HCT116 (cell line): Measurements from ENCODE around the gene ABTB2. TPM values are rescaled to one million over a fixed set of nuclear protein-coding genes. Genes with fewer than 3 reads are reported as not detected.

ENCODE experiments used
- ATAC-seq: fragments of 200-7000 bp; cut with Tn5 transposase; 2 replicates; pipeline ENCODE4 v1.9.1; 2020; ENCODE audit warnings: mild to moderate bottlenecking, moderate library complexity
- BruUV-seq: library from RNA; stranded (reverse); fragments of 400-500 nt; replicated peaks from 2 replicates; lab custom pipeline; 2021; lab: Mats Ljungman, UMichigan
- CTCF ChIA-PET: fragments of 300-600 bp; sonication (Branson Sonifier 250); formaldehyde crosslinking; loops from one replicate; lab custom pipeline; 2021; ENCODE audit warnings: antibody characterized with exemption; lab: Charles Lee
- POLR2A ChIA-PET: fragments of 300-600, 350-600 bp; sonication (Branson Sonifier 250); formaldehyde crosslinking; loops from one replicate; lab custom pipeline; 2021; ENCODE audit warnings: antibody characterized with exemption; lab: Charles Lee
- RAD21 ChIA-PET, 2 experiments: fragments of 300-600 bp; sonication (Branson Sonifier 250); formaldehyde crosslinking; loops; one replicate each; lab custom pipeline; 2023; ENCODE audit warnings: low total read pairs in 2 of 2; ENCODE audit not compliant: uncharacterized antibody in 2 of 2, unreplicated experiment in 2 of 2, low non-redundant PET in 1 of 2; lab: Charles Lee
- DNase-seq: peaks from one replicate; pipeline ENCODE4 v3.0.0-alpha.2; 2010; ENCODE audit warnings: low read depth, low spot score
- H2AFZ ChIP-seq: fragments of 200-600 bp; shearing (Covaris generic), sonication (generic); 2 replicates; pipeline ENCODE4 v1.6.1; 2017; ENCODE audit warnings: low read depth, mixed run types, mixed read lengths, antibody characterized with exemption, low read length; ENCODE audit not compliant: poor library complexity, severe bottlenecking
- H3K27ac ChIP-seq: 2 replicates; pipeline ENCODE4 v1.5.1; 2012; ENCODE audit warnings: low read depth, low read length
- H3K27me3 ChIP-seq: fragments of 200-600 bp; sonication (generic); 2 replicates; pipeline ENCODE4 v1.6.1; 2016; ENCODE audit warnings: mixed run types, low read length, mixed read lengths; ENCODE audit not compliant: insufficient read depth
- H3K36me3 ChIP-seq, 2 experiments: fragments of 200-500 bp in 1 of 2; fragments of 200-600 bp in 1 of 2; sonication (Bioruptor generic) in 1 of 2; sonication (generic) in 1 of 2; 2 replicates each; pipeline versions ENCODE4 v1.5.1 to v1.6.1; 2014 to 2016; ENCODE audit warnings: low read length in 2 of 2, inconsistent platforms in 1 of 2, mixed read lengths in 1 of 2, mixed run types in 1 of 2; ENCODE audit not compliant: insufficient read depth in 2 of 2, control insufficient read depth in 1 of 2
- H3K4me1 ChIP-seq, 2 experiments: fragments of 200-600 bp in 1 of 2; sonication (generic) in 1 of 2; 2 replicates each; pipeline versions ENCODE4 v1.5.1 to v1.6.1; 2012 to 2017; ENCODE audit warnings: low read length in 2 of 2, inconsistent platforms in 1 of 2, mild to moderate bottlenecking in 1 of 2, mixed read lengths in 1 of 2, mixed run types in 1 of 2, moderate library complexity in 1 of 2; ENCODE audit not compliant: insufficient read depth in 2 of 2, control insufficient read depth in 1 of 2
- H3K4me2 ChIP-seq: fragments of 200-600 bp; sonication (generic); 2 replicates; pipeline ENCODE4 v1.6.1; 2017; ENCODE audit warnings: mixed run types, low read length, mixed read lengths
- H3K4me3 ChIP-seq, 2 experiments: fragments of 200-600 bp in 1 of 2; sonication (generic) in 1 of 2; replicated peaks in 1 of 2; 2 replicates each; pipeline ENCODE4 v1.5.1; 2011 to 2016; ENCODE audit warnings: low read length in 2 of 2, control low read depth in 1 of 2, low read depth in 1 of 2, mild to moderate bottlenecking in 1 of 2, mixed read lengths in 1 of 2, mixed run types in 1 of 2
- H3K79me2 ChIP-seq: fragments of 200-600 bp; sonication (generic); 2 replicates; pipeline ENCODE4 v1.6.1; 2017; ENCODE audit warnings: mild to moderate bottlenecking, mixed run types, low read length, moderate library complexity, mixed read lengths; ENCODE audit not compliant: insufficient read depth
- H3K9ac ChIP-seq: fragments of 200-600 bp; sonication (generic); 2 replicates; pipeline ENCODE4 v1.6.1; 2016; ENCODE audit warnings: low read length, mixed read lengths
- H3K9me2 ChIP-seq: fragments of 200-600 bp; sonication (generic), shearing (Covaris generic); 2 replicates; pipeline ENCODE4 v1.6.1; 2017; ENCODE audit warnings: mixed run types, mild to moderate bottlenecking, moderate library complexity; ENCODE audit not compliant: insufficient read depth
- H3K9me3 ChIP-seq, 2 experiments: fragments of 200-500 bp in 1 of 2; fragments of 200-600 bp in 1 of 2; sonication (Bioruptor generic) in 1 of 2; sonication (generic) in 1 of 2; 2 replicates each; pipeline ENCODE4 v1.6.1; 2014 to 2017; ENCODE audit warnings: low read length in 2 of 2, mixed read lengths in 2 of 2, inconsistent platforms in 1 of 2, low read depth in 1 of 2, mild to moderate bottlenecking in 1 of 2, mixed run types in 1 of 2, moderate library complexity in 1 of 2; ENCODE audit not compliant: control insufficient read depth in 1 of 2, insufficient read depth in 1 of 2
- H4K20me1 ChIP-seq: fragments of 200-600 bp; sonication (generic), shearing (Covaris generic); 2 replicates; pipeline ENCODE4 v1.6.1; 2017; ENCODE audit warnings: mixed run types, mild to moderate bottlenecking, moderate library complexity; ENCODE audit not compliant: insufficient read depth
- CEBPB ChIP-seq: IDR thresholded peaks from 2 replicates; pipeline ENCODE4 v1.6.1; 2012; ENCODE audit warnings: low read depth
- EGR1 ChIP-seq: IDR thresholded peaks from 2 replicates; pipeline ENCODE4 v1.6.1; 2012; ENCODE audit warnings: low read depth
- EZH2 ChIP-seq: fragments of 200-600 bp; sonication (generic); IDR thresholded peaks from 2 replicates; pipeline ENCODE4 v1.6.1; 2017; ENCODE audit warnings: antibody characterized with exemption, mixed run types
- EZH2phosphoT487 ChIP-seq: fragments of 200-600 bp; IDR thresholded peaks from 2 replicates; pipeline ENCODE4 v1.6.1; 2018; ENCODE audit warnings: antibody characterized with exemption, borderline replicate concordance
- FOSL1 ChIP-seq: IDR thresholded peaks from 2 replicates; pipeline ENCODE4 v1.6.1; 2012; ENCODE audit warnings: low read depth
- JUND ChIP-seq: IDR thresholded peaks from 2 replicates; pipeline ENCODE4 v1.6.1; 2012
- POLR2AphosphoS5 ChIP-seq: IDR thresholded peaks from 2 replicates; pipeline ENCODE4 v1.6.1; 2011; ENCODE audit warnings: mild to moderate bottlenecking, low read depth, low read length, moderate library complexity
- SIN3A ChIP-seq: IDR thresholded peaks from 2 replicates; pipeline ENCODE4 v1.6.1; 2012; ENCODE audit warnings: low read depth
- SP1 ChIP-seq: IDR thresholded peaks from 2 replicates; pipeline ENCODE4 v1.6.1; 2012; ENCODE audit warnings: low read depth
- SRF ChIP-seq: IDR thresholded peaks from 2 replicates; pipeline ENCODE4 v1.6.1; 2012; ENCODE audit warnings: low read depth
- ZFX ChIP-seq: fragments of 450-650 bp; IDR thresholded peaks from 2 replicates; pipeline ENCODE4 v1.6.1; 2017
- ZNF274 ChIP-seq: fragments of 200-500 bp; sonication (Bioruptor generic); IDR thresholded peaks from 2 replicates; pipeline ENCODE4 v1.6.1; 2014; ENCODE audit warnings: mild to moderate bottlenecking, low read depth, low read length, inconsistent platforms
- intact Hi-C: fragments of 100-400 bp; cut with micrococcal nuclease; formaldehyde crosslinking; loops from 2 replicates; pipeline ENCODE4 v1.10.0; 2022
- total RNA-seq: library from RNA; stranded (reverse); gene quantifications from one replicate; pipeline ENCODE4 v1.2.1, GENCODE V29; 2021; ENCODE audit not compliant: unreplicated experiment
- TF ChIP-seq, protein P1 (sequence below): IDR thresholded peaks from 2 replicates; pipeline ENCODE4 v1.6.1; 2011; ENCODE audit warnings: mild to moderate bottlenecking, low read length, moderate library complexity; ENCODE audit not compliant: insufficient replicate concordance; ENCODE audit errors: extremely low read depth
- TF ChIP-seq, protein P2 (sequence below), 3 experiments: fragments of 200-600 bp in 1 of 3; sonication (generic) in 1 of 3; IDR thresholded peaks in 2 of 3; conservative IDR thresholded peaks in 1 of 3; 2 replicates each; pipeline ENCODE4 v1.5.1; 2012 to 2017; ENCODE audit warnings: low read depth in 2 of 3, low read length in 2 of 3, antibody characterized with exemption in 1 of 3, borderline replicate concordance in 1 of 3, control low read depth in 1 of 3, mild to moderate bottlenecking in 1 of 3, mixed read lengths in 1 of 3, mixed run types in 1 of 3, moderate library complexity in 1 of 3; ENCODE audit not compliant: insufficient read depth in 1 of 3

ABTB2 gene
- total RNA-seq, 1 experiment from 2014 or later, result 6.8 TPM

DNA sequence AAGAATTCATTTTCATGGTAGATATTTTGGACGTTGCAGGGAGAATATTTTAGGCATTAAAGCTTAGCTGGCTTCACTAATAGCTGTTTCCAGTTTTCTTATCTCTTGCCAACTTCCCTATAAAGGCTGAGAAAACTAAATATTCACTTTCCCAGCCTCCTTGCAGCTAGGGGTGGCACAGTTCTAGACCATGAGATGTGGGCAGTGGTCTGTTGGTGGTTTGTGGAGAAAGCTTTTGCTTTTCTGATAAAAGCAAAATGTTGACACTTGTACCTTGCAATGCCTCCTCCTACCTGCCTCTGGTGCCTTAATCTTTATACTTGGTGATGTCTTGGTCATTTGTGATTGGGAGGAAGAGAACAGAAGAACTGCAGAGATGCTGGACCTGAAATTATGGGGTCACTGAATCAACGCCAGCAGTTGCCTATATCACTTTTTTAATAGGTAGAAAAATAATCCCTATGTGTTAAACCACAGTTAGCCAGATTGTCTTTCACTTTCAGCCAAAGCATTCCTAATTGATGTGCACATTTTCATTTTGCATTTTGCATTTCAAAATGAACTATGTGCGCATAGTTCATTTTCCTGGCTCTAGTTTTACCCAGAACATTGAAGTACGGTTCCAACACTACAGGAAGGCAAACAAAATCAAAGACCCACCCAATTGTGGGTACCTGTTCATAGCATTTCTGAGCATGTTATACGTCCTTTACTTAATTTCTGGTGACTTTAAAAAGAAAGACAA, 24.9 kb upstream of the ABTB2 start:
- ChIA-PET POLR2A (no interaction called here), CTCF (no interaction called here), RAD21 (no interaction called here)
- H3K9ac ChIP-seq, result no peak overlapping the region
- BruUV-seq, result no TSS peak
- H3K27ac ChIP-seq, result no peak overlapping the region
- no peaks in the 10 kb centered on the region for H3K9me3 ChIP-seq
- H3K4me2 ChIP-seq, result no peak overlapping the region
- no peak for ATAC-seq
- H3K27me3 ChIP-seq, result no peaks in the 10 kb centered on the region
- intact Hi-C loops, result no loop called here
- H3K4me3 ChIP-seq, result no peak overlapping the region
- no peaks in the 10 kb centered on the region for H3K9me2 ChIP-seq
- H3K4me1 ChIP-seq, result peaks cover 0 to 7% of the 10 kb centered on the region in 2 experiments; a peak in 2 of 4 replicates
- H2AFZ ChIP-seq, result no peak overlapping the region
- no peaks in the 10 kb centered on the region for H3K36me3 ChIP-seq
- no peaks in the 10 kb centered on the region for H3K79me2 ChIP-seq
- no peak for DNase-seq
- TF ChIP-seq SIN3A, result no peak
- no peak for TF ChIP-seq JUND
- no peak for TF ChIP-seq ZNF274
- TF ChIP-seq, protein P1, sequence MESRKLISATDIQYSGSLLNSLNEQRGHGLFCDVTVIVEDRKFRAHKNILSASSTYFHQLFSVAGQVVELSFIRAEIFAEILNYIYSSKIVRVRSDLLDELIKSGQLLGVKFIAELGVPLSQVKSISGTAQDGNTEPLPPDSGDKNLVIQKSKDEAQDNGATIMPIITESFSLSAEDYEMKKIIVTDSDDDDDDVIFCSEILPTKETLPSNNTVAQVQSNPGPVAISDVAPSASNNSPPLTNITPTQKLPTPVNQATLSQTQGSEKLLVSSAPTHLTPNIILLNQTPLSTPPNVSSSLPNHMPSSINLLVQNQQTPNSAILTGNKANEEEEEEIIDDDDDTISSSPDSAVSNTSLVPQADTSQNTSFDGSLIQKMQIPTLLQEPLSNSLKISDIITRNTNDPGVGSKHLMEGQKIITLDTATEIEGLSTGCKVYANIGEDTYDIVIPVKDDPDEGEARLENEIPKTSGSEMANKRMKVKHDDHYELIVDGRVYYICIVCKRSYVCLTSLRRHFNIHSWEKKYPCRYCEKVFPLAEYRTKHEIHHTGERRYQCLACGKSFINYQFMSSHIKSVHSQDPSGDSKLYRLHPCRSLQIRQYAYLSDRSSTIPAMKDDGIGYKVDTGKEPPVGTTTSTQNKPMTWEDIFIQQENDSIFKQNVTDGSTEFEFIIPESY, result no peak
- no peak for TF ChIP-seq EZH2
- no peak for TF ChIP-seq SRF
- no peak for TF ChIP-seq FOSL1
- TF ChIP-seq EGR1, result no peak
- no peak for TF ChIP-seq SP1
- no peak for TF ChIP-seq ZFX
- TF ChIP-seq EZH2phosphoT487, result no peak
- no peak for TF ChIP-seq CEBPB
- TF ChIP-seq, protein P2, sequence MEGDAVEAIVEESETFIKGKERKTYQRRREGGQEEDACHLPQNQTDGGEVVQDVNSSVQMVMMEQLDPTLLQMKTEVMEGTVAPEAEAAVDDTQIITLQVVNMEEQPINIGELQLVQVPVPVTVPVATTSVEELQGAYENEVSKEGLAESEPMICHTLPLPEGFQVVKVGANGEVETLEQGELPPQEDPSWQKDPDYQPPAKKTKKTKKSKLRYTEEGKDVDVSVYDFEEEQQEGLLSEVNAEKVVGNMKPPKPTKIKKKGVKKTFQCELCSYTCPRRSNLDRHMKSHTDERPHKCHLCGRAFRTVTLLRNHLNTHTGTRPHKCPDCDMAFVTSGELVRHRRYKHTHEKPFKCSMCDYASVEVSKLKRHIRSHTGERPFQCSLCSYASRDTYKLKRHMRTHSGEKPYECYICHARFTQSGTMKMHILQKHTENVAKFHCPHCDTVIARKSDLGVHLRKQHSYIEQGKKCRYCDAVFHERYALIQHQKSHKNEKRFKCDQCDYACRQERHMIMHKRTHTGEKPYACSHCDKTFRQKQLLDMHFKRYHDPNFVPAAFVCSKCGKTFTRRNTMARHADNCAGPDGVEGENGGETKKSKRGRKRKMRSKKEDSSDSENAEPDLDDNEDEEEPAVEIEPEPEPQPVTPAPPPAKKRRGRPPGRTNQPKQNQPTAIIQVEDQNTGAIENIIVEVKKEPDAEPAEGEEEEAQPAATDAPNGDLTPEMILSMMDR (IDR thresholded peaks at IDR 0.05 in 2 of 3, conservative IDR thresholded peaks at IDR 0.05 in 1 of 3; ENCODE audit: borderline replicate concordance in 1 of 3, insufficient read depth in 1 of 3, low read depth in 2 of 3, low read length in 2 of 3), result no peak
- TF ChIP-seq POLR2AphosphoS5, result no peak
- H4K20me1 ChIP-seq, result no peaks in the 10 kb centered on the region
